Endothelial cell of umbilical vein (primary cell): ENCODE measurements around the gene DYRK1B.

ENCODE experiments used
- CTCF ChIP-seq, 2 donors: IDR thresholded peaks; 1 replicate in 1 of 2; 2 replicates in 1 of 2; pipeline ENCODE4 v1.5.1; 2011; ENCODE audit warnings: low read length in 2 of 2, mild to moderate bottlenecking in 2 of 2, moderate library complexity in 2 of 2, control low read depth in 1 of 2, inconsistent platforms in 1 of 2, low read depth in 1 of 2; ENCODE audit not compliant: insufficient read depth in 1 of 2; ENCODE audit errors: extremely low read depth in 1 of 2
- EZH2 ChIP-seq: IDR thresholded peaks from 2 replicates; pipeline ENCODE4 v1.6.1; 2012; ENCODE audit warnings: borderline replicate concordance, low read depth, mild to moderate bottlenecking, moderate library complexity, low read length, inconsistent platforms; ENCODE audit not compliant: severe bottlenecking
- JUN ChIP-seq: IDR thresholded peaks from 2 replicates; pipeline ENCODE4 v1.6.1; 2011; ENCODE audit warnings: borderline replicate concordance, low read depth; ENCODE audit not compliant: insufficient read length, insufficient read depth
- POLR2A ChIP-seq: IDR thresholded peaks from 2 replicates; pipeline ENCODE4 v1.6.1; 2012; ENCODE audit warnings: low read depth, mild to moderate bottlenecking, control low read depth, low read length
- TF ChIP-seq, protein P1 (sequence below): IDR thresholded peaks from 2 replicates; pipeline ENCODE4 v1.6.1; 2011; ENCODE audit not compliant: insufficient read depth, insufficient read length

- TF ChIP-seq JUN: no peak
- TF ChIP-seq EZH2: no peak
- TF ChIP-seq CTCF (IDR thresholded peaks at IDR 0.05; ENCODE audit: extremely low read depth in 1 of 2, insufficient read depth in 1 of 2, low read depth in 1 of 2, low read length in 2 of 2): no peak
- TF ChIP-seq POLR2A: no peak
- TF ChIP-seq, protein P1, sequence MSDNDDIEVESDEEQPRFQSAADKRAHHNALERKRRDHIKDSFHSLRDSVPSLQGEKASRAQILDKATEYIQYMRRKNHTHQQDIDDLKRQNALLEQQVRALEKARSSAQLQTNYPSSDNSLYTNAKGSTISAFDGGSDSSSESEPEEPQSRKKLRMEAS: no peak
These were observed 14.2 kb downstream of the DYRK1B start for GRCh38 chr19:39819786-39820185.
